SIG-M5 treated with dmso at 0.1 percent for 504 hours (cell line): ENCODE results near the gene FAM131B.
"Not testable (repeated sequence)": the region's sequence is repeated elsewhere in the genome, so short reads cannot be mapped to it uniquely, and the experiment has no call there.

Experiments used
- DNase-seq: peaks from one replicate; lab custom pipeline; 2025; ENCODE audit not compliant: unreplicated experiment; lab: John Stamatoyannopoulos, UW

Gene FAM131B

GRCh38 chr7:143395187-143396149 is 33.0 kb upstream of the FAM131B start:
- no peak for DNase-seq

- no peak for DNase-seq
Observed at GRCh38 chr7:143394777-143395176, 32.3 kb upstream of the FAM131B start.

DNA sequence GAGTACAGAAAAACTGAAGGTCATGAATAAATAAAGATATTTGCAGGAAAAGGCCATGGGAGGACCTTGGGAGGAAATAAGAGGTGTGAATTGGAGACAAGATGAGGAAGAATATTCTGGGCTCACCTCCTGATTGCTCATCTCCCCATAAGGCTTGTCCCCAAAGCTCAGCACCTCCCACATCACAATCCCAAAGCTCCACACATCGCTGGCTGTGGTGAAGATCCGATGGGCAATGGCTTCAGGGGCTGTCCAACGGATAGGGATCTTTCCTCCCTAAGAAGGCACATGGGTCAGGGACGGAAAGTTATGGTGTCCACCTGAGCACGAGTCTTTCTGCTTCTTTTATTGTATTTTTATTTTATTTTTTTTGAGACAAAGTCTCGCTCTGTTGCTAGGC is 31.6 kb upstream of the FAM131B start:
- DNase-seq, result no peak

DNA sequence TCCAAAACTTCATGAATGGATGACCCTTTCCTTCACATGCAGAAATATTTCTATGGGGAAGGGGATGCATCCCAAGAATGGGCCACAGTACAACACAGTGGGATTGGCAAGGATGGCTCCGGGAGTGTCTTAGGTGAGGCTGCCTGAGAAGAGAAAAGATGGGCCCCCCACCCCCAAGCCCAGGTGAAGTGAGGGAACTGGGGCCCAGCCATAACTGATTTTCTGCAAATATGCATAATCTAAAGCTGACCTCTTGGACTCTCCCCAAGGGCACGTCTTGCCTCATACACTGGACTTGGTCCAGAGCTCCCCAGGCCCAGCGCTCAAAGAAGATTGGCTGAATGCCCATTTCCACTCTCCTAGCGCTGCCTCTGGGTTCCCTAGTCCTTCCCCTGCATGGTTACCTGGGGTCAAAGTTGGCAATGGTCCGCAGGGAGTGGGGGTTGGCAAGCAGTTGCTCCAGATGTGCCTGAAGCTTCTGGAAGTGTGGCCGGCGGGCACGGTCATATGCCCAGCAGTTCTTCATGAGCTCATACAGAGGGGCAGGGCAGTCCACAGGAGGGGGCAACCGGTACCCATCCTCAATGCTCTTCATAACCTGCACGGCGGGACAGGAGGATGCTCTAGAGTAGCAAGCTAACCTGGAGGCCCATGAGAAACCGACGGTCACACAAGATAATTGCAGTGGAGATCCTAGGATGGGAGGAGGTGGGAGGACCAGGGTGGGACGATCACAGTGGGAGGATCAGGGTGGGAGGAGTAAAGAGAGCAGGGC is 30.9 kb upstream of the FAM131B start:
- no peak for DNase-seq

DNA sequence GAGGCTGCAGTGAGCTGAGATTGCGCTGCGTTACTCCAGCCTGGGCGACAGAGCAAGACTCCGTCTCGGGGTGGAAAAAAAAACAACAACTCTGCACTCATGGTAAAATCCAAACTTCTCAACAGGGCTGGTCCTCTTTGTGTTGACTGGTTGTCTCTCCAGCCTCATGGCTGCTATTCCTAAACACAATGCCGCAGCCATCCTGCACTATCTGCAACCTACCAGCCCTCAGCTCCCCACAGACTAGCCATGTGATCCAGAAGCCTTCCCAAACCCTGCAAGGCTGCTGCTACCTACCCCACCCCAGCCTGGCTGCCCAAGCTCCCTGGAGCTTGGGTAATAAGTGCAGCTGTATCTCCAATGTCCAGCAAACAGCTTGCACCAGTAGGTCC is 30.4 kb upstream of the FAM131B start:
- DNase-seq, result no peak

GRCh38 chr7:143392427-143392826 is 29.9 kb upstream of the FAM131B start:
- not testable (repeated sequence) for DNase-seq

GRCh38 chr7:143391462-143392404 is 29.2 kb upstream of the FAM131B start:
- DNase-seq, result no peak

- no peak for DNase-seq
Observed at GRCh38 chr7:143390773-143391317, 28.3 kb upstream of the FAM131B start.

DNA sequence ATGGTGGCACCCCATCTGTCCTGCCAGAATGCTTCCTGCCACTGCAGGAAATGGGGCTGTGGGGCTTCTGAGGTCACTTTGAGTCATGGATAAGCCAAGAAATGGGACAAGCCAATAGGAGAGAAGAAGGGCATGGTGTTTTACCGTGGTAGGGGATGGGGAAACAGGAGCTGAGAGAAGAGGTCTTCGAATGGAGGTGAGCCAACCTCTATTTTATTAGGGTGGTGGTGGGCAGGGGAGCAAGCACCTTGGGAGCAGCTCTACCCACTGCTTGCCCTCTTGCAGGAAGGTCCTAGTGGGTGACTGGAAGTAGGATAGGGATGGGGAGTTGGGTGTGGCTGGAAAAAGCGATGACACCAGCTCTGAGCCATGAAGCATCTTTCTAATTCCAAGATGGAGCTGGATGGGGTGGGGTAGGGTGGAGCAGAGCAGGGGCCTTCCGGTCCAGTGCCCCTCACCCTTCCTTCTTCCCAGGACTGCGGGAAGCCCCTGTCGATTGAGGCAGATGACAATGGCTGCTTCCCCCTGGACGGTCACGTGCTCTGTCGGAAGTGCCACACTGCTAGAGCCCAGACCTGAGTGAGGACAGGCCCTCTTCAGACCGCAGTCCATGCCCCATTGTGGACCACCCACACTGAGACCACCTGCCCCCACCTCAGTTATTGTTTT is 27.7 kb upstream of the FAM131B start:
- no peak for DNase-seq

DNA sequence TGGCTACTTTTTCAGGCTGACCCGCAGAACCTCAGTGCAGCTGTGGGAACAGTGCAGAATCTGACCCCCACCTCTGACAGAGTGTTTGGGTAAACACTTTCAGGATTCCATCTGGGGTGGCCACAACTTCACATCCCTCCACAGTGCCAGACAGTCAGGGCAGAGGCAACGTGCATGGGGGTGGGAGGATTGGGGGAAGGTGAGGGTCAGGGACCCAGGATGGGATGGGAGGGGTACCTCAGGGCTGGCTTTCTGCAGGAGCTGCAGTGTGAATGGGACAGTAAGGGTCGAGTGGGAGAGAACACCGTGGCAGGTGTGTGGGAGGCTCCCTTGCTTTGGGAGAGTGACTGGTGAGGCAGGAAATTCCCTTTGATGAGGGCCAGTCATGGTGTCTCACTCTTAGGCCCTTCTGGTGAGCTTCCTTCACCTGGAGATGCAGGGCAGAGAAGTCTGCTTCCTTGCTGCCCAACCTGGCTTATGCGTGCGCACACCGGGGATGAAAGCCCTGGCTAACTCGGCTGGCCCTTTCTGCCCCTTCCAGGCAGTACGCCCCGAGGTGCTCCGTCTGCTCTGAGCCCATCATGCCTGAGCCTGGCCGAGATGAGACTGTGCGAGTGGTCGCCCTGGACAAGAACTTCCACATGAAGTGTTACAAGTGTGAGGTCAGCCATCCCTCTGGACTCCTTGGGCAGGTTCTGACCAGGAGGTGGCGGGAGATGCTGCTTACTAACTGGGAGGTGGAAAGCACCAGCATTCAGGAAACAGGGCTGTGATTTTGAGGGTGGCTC is 27.0 kb upstream of the FAM131B start:
- no peak for DNase-seq

GRCh38 chr7:143388491-143389101 is 26.1 kb upstream of the FAM131B start:
- no peak for DNase-seq

DNA sequence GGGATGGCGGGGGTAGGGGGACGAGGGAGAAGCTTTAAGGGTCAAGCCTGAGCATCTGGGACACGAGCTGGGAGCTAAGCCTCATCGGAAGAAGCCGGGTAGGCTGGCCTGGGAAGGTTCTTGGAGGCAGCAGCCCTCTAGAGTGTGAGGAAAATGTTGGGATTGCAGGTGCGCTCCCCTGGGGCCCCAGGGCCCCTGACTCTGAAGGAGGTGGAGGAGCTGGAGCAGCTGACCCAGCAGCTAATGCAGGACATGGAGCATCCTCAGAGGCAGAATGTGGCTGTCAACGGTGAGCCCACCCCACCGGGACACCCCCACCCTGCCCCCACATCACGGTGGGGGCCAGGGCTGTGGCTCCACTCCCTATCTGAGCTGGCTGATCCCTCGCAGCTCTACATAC is 25.5 kb upstream of the FAM131B start:
- no peak for DNase-seq

GRCh38 chr7:143387156-143387975 is 24.9 kb upstream of the FAM131B start:
- DNase-seq, result no peak

- peak; percentile 41 for DNase-seq
Observed at GRCh38 chr7:143385891-143386781, 23.6 kb upstream of the FAM131B start.

- peak; percentile 73 for DNase-seq
Observed at GRCh38 chr7:143384661-143385631, 22.4 kb upstream of the FAM131B start.

- no peak for DNase-seq
Observed at GRCh38 chr7:143384148-143384547, 21.6 kb upstream of the FAM131B start.
